ENCODE data around the gene SLC6A4.

DNA sequence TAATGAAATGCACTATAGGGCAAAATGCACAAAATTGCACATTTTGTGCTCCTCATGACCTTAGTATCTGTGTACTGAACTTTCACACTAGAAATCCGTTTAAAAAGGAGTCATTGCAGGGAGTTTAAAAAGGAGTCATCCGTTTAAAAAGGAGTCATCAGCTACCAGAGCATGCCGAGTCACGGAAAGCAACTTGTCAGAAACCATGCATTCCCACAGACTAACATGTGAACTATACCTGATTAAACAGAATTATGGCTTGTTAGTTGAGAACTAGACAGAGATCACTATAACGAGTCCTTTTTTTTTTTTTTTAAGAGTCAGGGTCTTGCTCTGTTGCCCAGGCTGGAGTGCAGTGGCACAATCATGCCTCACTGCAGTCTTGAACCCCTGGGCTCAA, 35.9 kb downstream of the SLC6A4 start:
- TF ChIP-seq, protein P1, sequence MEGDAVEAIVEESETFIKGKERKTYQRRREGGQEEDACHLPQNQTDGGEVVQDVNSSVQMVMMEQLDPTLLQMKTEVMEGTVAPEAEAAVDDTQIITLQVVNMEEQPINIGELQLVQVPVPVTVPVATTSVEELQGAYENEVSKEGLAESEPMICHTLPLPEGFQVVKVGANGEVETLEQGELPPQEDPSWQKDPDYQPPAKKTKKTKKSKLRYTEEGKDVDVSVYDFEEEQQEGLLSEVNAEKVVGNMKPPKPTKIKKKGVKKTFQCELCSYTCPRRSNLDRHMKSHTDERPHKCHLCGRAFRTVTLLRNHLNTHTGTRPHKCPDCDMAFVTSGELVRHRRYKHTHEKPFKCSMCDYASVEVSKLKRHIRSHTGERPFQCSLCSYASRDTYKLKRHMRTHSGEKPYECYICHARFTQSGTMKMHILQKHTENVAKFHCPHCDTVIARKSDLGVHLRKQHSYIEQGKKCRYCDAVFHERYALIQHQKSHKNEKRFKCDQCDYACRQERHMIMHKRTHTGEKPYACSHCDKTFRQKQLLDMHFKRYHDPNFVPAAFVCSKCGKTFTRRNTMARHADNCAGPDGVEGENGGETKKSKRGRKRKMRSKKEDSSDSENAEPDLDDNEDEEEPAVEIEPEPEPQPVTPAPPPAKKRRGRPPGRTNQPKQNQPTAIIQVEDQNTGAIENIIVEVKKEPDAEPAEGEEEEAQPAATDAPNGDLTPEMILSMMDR (IDR thresholded peaks at IDR 0.05; ENCODE audit: extremely low read depth in 1 of 2, insufficient read depth in 1 of 2, low read depth in 1 of 2, low read length in 2 of 2): no peak
- TF ChIP-seq POLR2A (IDR thresholded peaks at IDR 0.05; ENCODE audit: low read depth, low read length): no peak
- no peak for TF ChIP-seq MYC (IDR thresholded peaks at IDR 0.05; ENCODE audit: low read depth, low read length)
